ENCODE data around the gene MAPK12. TPM values are rescaled to one million over a fixed set of nuclear protein-coding genes. Genes with fewer than 3 reads are reported as not detected.
A peak's percentile ranks its signal among the peaks of the same experiment; 100 is the strongest.

Gene MAPK12
- total RNA-seq, 4 donors from 2014 or later, result 12.3 to 32.0 (median 24.1) TPM

- Histone ChIP-seq H3K4me3 (peak overlapping the region; percentile 41 to 66 (median 50)), H3K4me1 (peaks cover 0 to 74% (median 44%) of the 10 kb centered on the region in 4 donors), H3K27me3 (peaks cover 0 to 21% of the 10 kb centered on the region in 2 donors), H3K9me3 (no peaks in the 10 kb centered on the region), H3K27ac (peak overlapping the region in 3 of 4 donors; percentile 41 to 85 (median 45)), H3K36me3 (peaks cover 0 to 10% (median 4%) of the 10 kb centered on the region in 3 donors)
- TF ChIP-seq CTCF (IDR thresholded peaks at IDR 0.05) (no peak), POLR2A (IDR thresholded peaks at IDR 0.05) (no peak), EP300 (IDR thresholded peaks at IDR 0.05) (no peak)
- 2 to 3% methylated on average over 47 to 49 of the region's 53 CpGs for WGBS, 2 donors
- DNase-seq (ENCODE audit: low spot score in 2 of 2), result peak; percentile 46 to 48
These were observed 9.3 kb upstream of the MAPK12 start for GRCh38 chr22:50270666-50271394.

- Histone ChIP-seq H3K27ac (peak within 1 kb of the TSS in 3 of 4 donors; percentile 44 to 85 (median 45)), H3K36me3 (peaks cover 0 to 3% (median 0%) of the 10 kb centered on the region in 3 donors), H3K27me3 (peaks cover 0 to 21% of the 10 kb centered on the region in 2 donors), H3K4me1 (peaks cover 0 to 67% (median 44%) of the 10 kb centered on the region in 4 donors), H3K9me3 (no peaks in the 10 kb centered on the region), H3K4me3 (peak within 1 kb of the TSS; percentile 41 to 66 (median 50))
- 0% methylated on average over 14 to 30 of the region's 92 CpGs for WGBS, 2 donors
- DNase-seq (ENCODE audit: low spot score in 2 of 2), result no peak
- TF ChIP-seq EP300 (IDR thresholded peaks at IDR 0.05), result no peak
- TF ChIP-seq CTCF (IDR thresholded peaks at IDR 0.05), result no peak
- no peak for TF ChIP-seq POLR2A (IDR thresholded peaks at IDR 0.05)
These were observed 8.6 kb upstream of the MAPK12 start, which contains the start of gene MAPK11 for GRCh38 chr22:50269970-50270665. TSS of gene MAPK11 (minus strand) at chr22:50270380. CDS start at chr22:50270292, 88 bp downstream.

- Histone ChIP-seq H3K36me3 (no peaks in the 10 kb centered on the region), H3K9me3 (no peaks in the 10 kb centered on the region), H3K4me1 (peaks cover 0 to 62% (median 44%) of the 10 kb centered on the region in 4 donors), H3K27ac (peak overlapping the region in 3 of 4 donors; percentile 34 to 85 (median 44)), H3K27me3 (peaks cover 0 to 21% of the 10 kb centered on the region in 2 donors), H3K4me3 (peak overlapping the region; percentile 27 to 66 (median 46))
- TF ChIP-seq CTCF (IDR thresholded peaks at IDR 0.05) (no peak), POLR2A (IDR thresholded peaks at IDR 0.05) (no peak), EP300 (IDR thresholded peaks at IDR 0.05) (no peak)
- WGBS, 2 donors, result 11 to 12% methylated on average over 10 to 16 of the region's 18 CpGs
- no peak for DNase-seq (ENCODE audit: low spot score in 2 of 2)
These were observed 8.1 kb upstream of the MAPK12 start for GRCh38 chr22:50269573-50269969.

GRCh38 chr22:50268655-50269113 is 7.2 kb upstream of the MAPK12 start:
- DNase-seq (ENCODE audit: low spot score in 2 of 2), result no peak
- no peaks in the 10 kb centered on the region for H3K9me3 ChIP-seq
- H3K4me1 ChIP-seq, result peaks cover 0 to 57% (median 44%) of the 10 kb centered on the region in 4 donors
- H3K27ac ChIP-seq, result peak overlapping the region in 2 of 4 donors; percentile 56 to 85
- no peak overlapping the region for H3K4me3 ChIP-seq
- no peaks in the 10 kb centered on the region for H3K36me3 ChIP-seq
- peaks cover 0 to 23% of the 10 kb centered on the region in 2 donors for H3K27me3 ChIP-seq
- WGBS, 2 donors, result 52 to 58% methylated on average over 6 to 9 of the region's 9 CpGs
- TF ChIP-seq POLR2A (IDR thresholded peaks at IDR 0.05) (no peak), CTCF (IDR thresholded peaks at IDR 0.05) (no peak), EP300 (IDR thresholded peaks at IDR 0.05) (no peak)
